PC-3 (cell line): ENCODE results near the gene ST6GALNAC2. TPM values are rescaled to one million over a fixed set of nuclear protein-coding genes. Genes with fewer than 3 reads are reported as not detected.
"Not testable (repeated sequence)": the region's sequence is repeated elsewhere in the genome, so short reads cannot be mapped to it uniquely, and the experiment has no call there.

Experiments used
- ATAC-seq: fragments of 200-7000 bp; cut with Tn5 transposase; 2 replicates; pipeline ENCODE4 v1.9.1; 2020; ENCODE audit warnings: mild to moderate bottlenecking, moderate library complexity
- BruUV-seq: library from RNA; stranded (reverse); fragments of 400-500 nt; replicated peaks from 2 replicates; lab custom pipeline; 2021; lab: Mats Ljungman, UMichigan
- CTCF ChIA-PET: fragments of 300-600 bp; sonication (Branson Sonifier 250); formaldehyde crosslinking; loops from one replicate; lab custom pipeline; 2022; ENCODE audit warnings: antibody characterized with exemption; lab: Charles Lee
- POLR2A ChIA-PET: fragments of 300-600 bp; sonication (Branson Sonifier 250); formaldehyde crosslinking; loops from one replicate; lab custom pipeline; 2022; ENCODE audit warnings: antibody characterized with exemption; ENCODE audit not compliant: unreplicated experiment; lab: Charles Lee
- DNase-seq: peaks from one replicate; pipeline ENCODE4 v3.0.0-alpha.2; 2015
- H2AFZ ChIP-seq: fragments of 300-600 bp; sonication (generic); 2 replicates; pipeline ENCODE4 v1.6.0; 2016; ENCODE audit warnings: antibody characterized with exemption, low read length
- H3F3A ChIP-seq: fragments of 300-600 bp; sonication (generic); one replicate; pipeline ENCODE4 v1.6.0; 2017; ENCODE audit warnings: antibody characterized with exemption, low read length, control low read depth, mild to moderate bottlenecking; ENCODE audit not compliant: unreplicated experiment
- H3K27ac ChIP-seq: fragments of 300-600 bp; sonication (generic); 2 replicates; pipeline ENCODE4 v1.5.1; 2016; ENCODE audit warnings: mild to moderate bottlenecking, low read length
- H3K27me3 ChIP-seq: fragments of 300-600 bp; sonication (generic); 2 replicates; pipeline ENCODE4 v1.6.1; 2016; ENCODE audit warnings: low read length, mixed read lengths
- H3K36me3 ChIP-seq: fragments of 300-600 bp; sonication (generic); 2 replicates; pipeline ENCODE4 v1.6.1; 2016; ENCODE audit warnings: low read depth, mixed run types, low read length, mixed read lengths
- H3K4me1 ChIP-seq: fragments of 300-600 bp; sonication (generic); 2 replicates; pipeline ENCODE4 v1.5.1; 2016; ENCODE audit warnings: low read length; ENCODE audit not compliant: insufficient read depth
- H3K4me2 ChIP-seq: fragments of 300-600 bp; sonication (generic); 2 replicates; pipeline ENCODE4 v1.6.0; 2016; ENCODE audit warnings: low read length
- H3K4me3 ChIP-seq: fragments of 300-600 bp; sonication (generic); 2 replicates; pipeline ENCODE4 v1.5.1; 2016; ENCODE audit warnings: mild to moderate bottlenecking, low read length, mixed read lengths
- H3K79me2 ChIP-seq: fragments of 300-600 bp; sonication (generic); 2 replicates; pipeline ENCODE4 v1.6.1; 2017; ENCODE audit warnings: low read length, mixed read lengths
- H3K9ac ChIP-seq: fragments of 300-600 bp; sonication (generic); 2 replicates; pipeline ENCODE4 v1.6.0; 2016; ENCODE audit warnings: mild to moderate bottlenecking, low read length
- H3K9me2 ChIP-seq: fragments of 300-600 bp; sonication (generic); replicated peaks from 2 replicates; pipeline ENCODE4 v1.6.1; 2016; ENCODE audit warnings: mixed run types, low read length, mixed read lengths
- H3K9me3 ChIP-seq: fragments of 300-600 bp; sonication (generic); 2 replicates; pipeline ENCODE4 v1.6.1; 2016; ENCODE audit warnings: low read length, mixed read lengths
- H4K20me1 ChIP-seq: fragments of 300-600 bp; sonication (generic); 2 replicates; pipeline ENCODE4 v1.6.1; 2016; ENCODE audit warnings: low read length, mixed read lengths
- CTCF ChIP-seq: fragments of 300-600 bp; sonication (generic); conservative IDR thresholded peaks from 2 replicates; pipeline ENCODE4 v1.5.1; 2017; ENCODE audit warnings: antibody characterized with exemption, low read depth, mild to moderate bottlenecking, low read length
- EZH2 ChIP-seq: fragments of 300-600 bp; sonication (generic); IDR thresholded peaks from one replicate; pipeline ENCODE4 v1.6.1; 2017; ENCODE audit warnings: antibody characterized with exemption, mild to moderate bottlenecking, low read length; ENCODE audit not compliant: unreplicated experiment
- EZH2phosphoT487 ChIP-seq: fragments of 300-600 bp; sonication (generic); IDR thresholded peaks from 2 replicates; pipeline ENCODE4 v1.6.1; 2018; ENCODE audit warnings: mild to moderate bottlenecking, antibody characterized with exemption, low read length, borderline replicate concordance
- intact Hi-C: fragments of 100-400 bp; cut with micrococcal nuclease; formaldehyde crosslinking; loops from 2 replicates; pipeline ENCODE4 v1.9.0; 2023
- total RNA-seq: library from RNA; depleted of rRNA; stranded (reverse); fragments of >200 nt; gene quantifications from 2 replicates; pipeline ENCODE4 v1.2.3, GENCODE V29; 2014

Gene ST6GALNAC2
- total RNA-seq, 1 experiment from 2014 or later, result 1.0 TPM

- Histone ChIP-seq H3K9me2 (no peaks in the 10 kb centered on the region), H3K36me3 (no peaks in the 10 kb centered on the region), H3K4me1 (peaks cover 11% of the 10 kb centered on the region), H2AFZ (no peak overlapping the region), H3K27me3 (no peaks in the 10 kb centered on the region), H4K20me1 (no peaks in the 10 kb centered on the region), H3K4me3 (no peak overlapping the region), H3K79me2 (no peaks in the 10 kb centered on the region), H3K27ac (no peak overlapping the region), H3K9ac (no peak overlapping the region), H3K4me2 (no peak overlapping the region), H3K9me3 (no peaks in the 10 kb centered on the region), H3F3A (no peaks in the 10 kb centered on the region)
- intact Hi-C loops, result no loop called here
- DNase-seq (no peak), ATAC-seq (no peak)
- no TSS peak for BruUV-seq
- ChIA-PET POLR2A (no interaction called here), CTCF (interaction anchor here (0.7 kb wide), 1 partner anchor 58 kb away, joined by 3 read pairs; no protein-coding TSS in a partner anchor)
- TF ChIP-seq EZH2 (no peak), EZH2phosphoT487 (no peak), CTCF (no peak)
Observed at GRCh38 chr17:76534831-76535732, 50.6 kb downstream of the ST6GALNAC2 start.

GRCh38 chr17:76533640-76534359 lies 51.9 kb downstream of the ST6GALNAC2 start:
- ATAC-seq, H3K9me2 ChIP-seq, CTCF ChIA-PET, H3K27me3 ChIP-seq, H3K4me2 ChIP-seq, H3K4me3 ChIP-seq, H2AFZ ChIP-seq, BruUV-seq, POLR2A ChIA-PET, DNase-seq, H4K20me1 ChIP-seq, H3F3A ChIP-seq, intact Hi-C loops, H3K9me3 ChIP-seq, H3K36me3 ChIP-seq, H3K27ac ChIP-seq, H3K79me2 ChIP-seq, H3K9ac ChIP-seq: not testable (repeated sequence)
- H3K4me1 ChIP-seq, result peaks cover 23% of the 10 kb centered on the region

GRCh38 chr17:76532072-76532651 lies 53.5 kb downstream of the ST6GALNAC2 start:
- Histone ChIP-seq H3K9me3 (no peaks in the 10 kb centered on the region), H3F3A (no peaks in the 10 kb centered on the region), H3K4me3 (no peak overlapping the region), H3K4me1 (peaks cover 37% of the 10 kb centered on the region), H3K9me2 (no peaks in the 10 kb centered on the region), H3K36me3 (no peaks in the 10 kb centered on the region), H3K4me2 (no peak overlapping the region), H3K27ac (no peak overlapping the region), H4K20me1 (no peaks in the 10 kb centered on the region), H2AFZ (no peak overlapping the region), H3K27me3 (no peaks in the 10 kb centered on the region), H3K9ac (no peak overlapping the region), H3K79me2 (no peaks in the 10 kb centered on the region)
- peak; percentile 63 for DNase-seq
- ChIA-PET CTCF (no interaction called here), POLR2A (interaction anchor here (0.6 kb wide), 1 partner anchor 53 kb away, joined by 7 read pairs; no protein-coding TSS in a partner anchor)
- no TSS peak for BruUV-seq
- intact Hi-C loops, result no loop called here
- ATAC-seq, result no peak
- no peak for TF ChIP-seq EZH2
- no peak for TF ChIP-seq EZH2phosphoT487
- no peak for TF ChIP-seq CTCF
